Muscle of arm (tissue), 12 donors: Measurements from ENCODE around the gene PLXNA4. TPM values are rescaled to one million over a fixed set of nuclear protein-coding genes. Genes with fewer than 3 reads are reported as not detected.
"Not testable (repeated sequence)": the region's sequence is repeated elsewhere in the genome, so short reads cannot be mapped to it uniquely, and the experiment has no call there.

Source experiments
- DNase-seq: peaks from one replicate; pipeline ENCODE4 v3.0.0-alpha.2; 2013
- polyA plus RNA-seq, 12 donors: library from polyadenylated mRNA; unstranded; fragments of 120-200 nt; gene quantifications; one replicate each; pipeline ENCODE4 v1.2.1, GENCODE V29; 2013; ENCODE audit not compliant: insufficient read length in 12 of 12

PLXNA4 gene
- polyA plus RNA-seq, 12 donors, result 1.8 to 8.4 (median 4.5) TPM; not detected in 1

GRCh38 chr7:132182992-132183391 is 393.3 kb downstream of the PLXNA4 start:
- DNase-seq, result no peak

GRCh38 chr7:132181946-132182685 is 394.2 kb downstream of the PLXNA4 start:
- no peak for DNase-seq

- DNase-seq, result no peak
Measured at GRCh38 chr7:132181371-132181770, 394.9 kb downstream of the PLXNA4 start.

GRCh38 chr7:132180481-132180880 is 395.8 kb downstream of the PLXNA4 start:
- no peak for DNase-seq

GRCh38 chr7:132179681-132180080 is 396.6 kb downstream of the PLXNA4 start:
- DNase-seq, result no peak

GRCh38 chr7:132179080-132179430 is 397.2 kb downstream of the PLXNA4 start:
- DNase-seq, result no peak

- DNase-seq, result not testable (repeated sequence)
Measured at GRCh38 chr7:132178402-132179079, 397.7 kb downstream of the PLXNA4 start.

- no peak for DNase-seq
Measured at GRCh38 chr7:132177708-132178401, 398.4 kb downstream of the PLXNA4 start.

- DNase-seq, result no peak
Measured at GRCh38 chr7:132176719-132177118, 399.6 kb downstream of the PLXNA4 start.

GRCh38 chr7:132171130-132171576 is 405.1 kb downstream of the PLXNA4 start:
- no peak for DNase-seq

GRCh38 chr7:132169730-132170129 is 406.5 kb downstream of the PLXNA4 start:
- no peak for DNase-seq

GRCh38 chr7:132168239-132168638 is 408.0 kb downstream of the PLXNA4 start:
- DNase-seq, result no peak

- DNase-seq, result not testable (repeated sequence)
Measured at GRCh38 chr7:132165695-132166094, 410.6 kb downstream of the PLXNA4 start.

GRCh38 chr7:132164558-132165125 is 411.6 kb downstream of the PLXNA4 start:
- no peak for DNase-seq

- DNase-seq, result peak; percentile 24
Measured at GRCh38 chr7:132162556-132163144, 413.6 kb downstream of the PLXNA4 start.

GRCh38 chr7:132161976-132162375 is 414.3 kb downstream of the PLXNA4 start:
- DNase-seq, result no peak

GRCh38 chr7:132161533-132161915 is 414.7 kb downstream of the PLXNA4 start:
- DNase-seq, result no peak

GRCh38 chr7:132160611-132161532 is 415.4 kb downstream of the PLXNA4 start:
- DNase-seq, result no peak

- DNase-seq, result no peak
Measured at GRCh38 chr7:132158841-132159240, 417.4 kb downstream of the PLXNA4 start.

- no peak for DNase-seq
Measured at GRCh38 chr7:132158166-132158565, 418.1 kb downstream of the PLXNA4 start.

- no peak for DNase-seq
Measured at GRCh38 chr7:132155715-132156114, 420.6 kb downstream of the PLXNA4 start.
